Measurements from ENCODE around the gene KDM4D.
A peak's percentile ranks its signal among the peaks of the same experiment; 100 is the strongest.
"Not testable (repeated sequence)": the region's sequence is repeated elsewhere in the genome, so short reads cannot be mapped to it uniquely, and the experiment has no call there.

KDM4D gene

DNA sequence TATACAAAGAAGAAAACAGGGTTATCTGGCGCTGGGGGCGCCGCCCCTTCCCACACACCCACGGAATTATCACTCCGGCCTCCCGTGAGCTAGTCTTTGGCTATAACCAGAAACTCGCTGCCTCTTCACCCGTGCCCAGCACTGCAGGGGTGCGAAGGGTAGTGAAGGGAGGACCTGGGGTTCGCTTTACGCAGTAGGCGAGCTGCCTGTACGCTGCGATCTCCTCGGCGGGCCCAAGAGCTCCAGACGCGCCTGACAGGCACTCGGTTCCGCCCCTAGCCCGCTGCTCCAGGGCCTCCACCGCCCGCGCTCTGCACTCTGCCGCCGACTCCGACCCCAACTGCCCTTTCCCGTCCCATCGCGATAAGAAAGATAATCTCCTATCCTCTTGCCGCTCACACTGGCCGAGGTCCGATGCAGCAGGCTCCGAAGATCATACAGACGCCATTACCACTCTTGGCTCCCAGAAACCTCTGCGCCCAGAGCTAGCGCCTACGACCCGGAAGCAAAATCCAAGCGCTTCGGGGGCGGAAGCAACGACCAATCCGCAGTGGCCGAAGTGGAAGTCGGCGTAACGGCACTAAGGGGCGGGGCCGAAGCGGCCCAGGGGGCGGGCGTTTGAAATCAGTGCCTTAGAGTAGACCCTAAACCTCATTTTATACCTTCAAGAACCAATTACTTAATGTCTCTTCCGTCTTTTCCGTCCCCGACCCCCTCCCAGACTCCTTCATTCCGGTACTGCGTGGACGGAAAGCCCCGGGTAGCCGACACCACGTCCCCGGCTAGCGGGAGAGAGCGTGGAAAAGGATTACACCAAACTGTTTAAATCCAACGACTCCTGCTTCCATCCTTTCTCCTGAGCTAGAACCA is at the start of gene KDM4D, which contains the start of gene CWC15:
KDM4D (plus strand) TSS at position 611 of the 870 bp plus-strand sequence. CDS start 23,664 bp downstream, outside the sequence.
CWC15 (minus strand) TSS at position 458 of the 870 bp plus-strand sequence. CDS start 1,371 bp downstream, outside the sequence.
- DNase-seq = peak; percentile 91

DNA sequence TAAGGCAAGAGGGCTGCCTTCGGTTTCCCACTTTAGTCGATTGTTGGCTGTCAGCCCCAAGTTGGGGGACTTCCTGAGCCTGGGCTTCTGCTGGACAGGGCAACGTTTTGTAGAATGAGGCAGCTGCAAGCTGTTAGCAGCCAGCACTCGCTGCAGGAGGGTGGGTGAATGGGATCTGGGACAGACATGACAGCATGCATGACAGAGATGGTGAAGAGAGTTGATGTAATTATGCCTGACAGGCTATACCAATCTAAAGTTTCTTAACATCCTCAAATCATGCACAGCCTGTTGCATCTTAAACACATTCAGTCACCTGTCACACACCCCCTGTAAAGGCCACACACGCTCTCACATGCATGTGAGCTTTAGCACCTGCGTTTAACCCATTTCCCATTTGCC is 49.3 kb upstream of the KDM4D start:
- no peak for DNase-seq

DNA sequence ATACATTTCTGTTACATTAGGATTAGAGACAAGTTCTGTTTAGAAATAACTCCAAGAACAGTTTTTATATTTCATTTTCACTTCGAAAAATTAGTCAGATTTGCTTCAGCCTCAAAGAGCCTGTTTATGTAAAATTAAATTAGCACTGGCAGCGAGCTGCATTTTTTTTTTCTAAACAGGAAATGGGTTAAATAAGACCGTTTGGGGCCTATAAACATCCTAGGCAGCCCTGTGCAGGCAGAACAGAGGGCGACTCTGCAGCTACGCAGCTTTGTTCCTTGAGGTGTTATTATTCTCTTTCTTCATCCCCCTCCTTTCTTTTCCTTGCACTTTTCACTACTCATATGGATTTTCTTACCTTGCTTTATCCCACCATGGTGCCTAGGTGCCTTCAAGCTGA is 48.9 kb upstream of the KDM4D start:
- DNase-seq = no peak

DNA sequence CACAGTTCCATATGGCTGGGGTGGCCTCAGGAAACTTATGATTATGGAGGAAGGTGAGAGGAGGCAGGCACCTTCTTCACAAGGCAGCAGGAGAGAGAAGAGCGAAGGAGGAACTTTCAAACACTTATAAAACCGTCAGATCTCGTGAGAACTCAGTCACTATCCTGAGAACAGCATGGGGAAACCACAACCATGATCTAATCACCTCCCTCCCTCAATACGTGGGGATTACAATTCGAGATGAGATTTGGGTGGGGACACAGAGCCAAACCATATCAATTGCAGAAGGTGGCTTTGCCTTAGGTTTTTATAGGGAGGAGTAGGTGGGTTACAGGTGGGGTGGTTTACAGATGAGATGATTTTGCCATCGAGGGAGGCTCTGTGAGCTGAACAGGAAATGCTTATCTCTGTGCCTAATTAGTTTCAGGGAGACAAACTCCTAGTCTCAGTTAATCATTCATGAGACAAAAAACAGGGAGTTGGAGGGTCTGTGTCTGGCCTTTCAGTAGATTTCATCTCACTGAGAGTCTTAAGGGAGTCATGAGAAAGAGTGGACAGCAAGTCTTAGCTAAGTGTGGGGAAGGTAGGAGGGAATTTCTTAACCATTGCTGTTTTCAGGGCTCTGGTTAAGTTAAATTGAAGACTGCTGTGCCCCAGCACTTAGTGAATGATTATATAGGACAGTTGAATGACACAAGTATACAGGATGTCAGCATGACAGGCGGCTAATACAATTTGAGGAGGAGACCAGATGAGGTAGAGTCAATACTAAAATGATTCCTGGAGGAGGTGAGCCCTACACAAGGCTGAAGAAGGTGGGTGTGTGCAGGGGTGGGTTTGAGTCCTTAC is 47.9 kb upstream of the KDM4D start:
- DNase-seq = no peak

DNA sequence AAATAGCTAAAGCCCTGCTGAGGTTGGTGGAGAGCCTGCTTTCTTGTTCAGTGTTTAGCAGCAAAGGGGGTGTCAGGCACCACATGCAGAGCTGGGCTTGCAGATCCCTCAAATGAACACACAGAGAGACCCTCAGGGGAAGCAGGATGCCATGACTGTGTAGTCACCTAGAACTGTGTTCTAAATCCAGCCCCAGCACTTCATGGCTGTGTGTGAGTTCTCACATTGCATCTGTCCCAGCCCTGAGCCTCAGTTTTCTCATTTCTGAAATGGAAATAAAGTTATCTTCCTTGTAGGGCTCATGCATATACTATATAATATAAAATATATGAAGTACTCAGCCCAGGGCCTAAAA is 47.3 kb upstream of the KDM4D start:
- DNase-seq = no peak

DNA sequence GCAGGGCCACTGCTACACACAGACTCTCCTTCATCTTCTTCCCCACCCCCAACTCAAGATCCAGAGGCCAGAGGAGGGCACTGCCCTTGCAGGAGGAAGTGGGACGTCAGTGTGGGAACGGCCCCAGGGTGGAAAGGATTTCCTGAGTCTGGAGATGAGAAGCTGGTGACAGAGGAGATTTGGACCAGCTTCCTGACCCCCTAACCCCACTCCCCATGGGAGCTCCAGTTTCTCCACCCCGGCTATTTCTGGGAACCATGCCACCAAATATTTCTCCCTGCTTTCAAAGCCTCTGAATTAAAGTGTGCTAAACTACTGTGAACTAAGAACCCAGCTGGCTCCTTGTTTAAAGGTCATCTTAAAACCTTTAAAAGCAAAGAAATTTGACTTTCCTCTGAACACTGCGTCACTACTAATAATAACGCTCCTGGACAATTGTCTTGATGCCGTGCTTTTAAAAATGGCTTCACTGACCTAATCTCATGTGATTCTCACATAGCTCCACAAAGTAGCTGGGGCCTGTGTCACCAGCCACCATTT is 46.7 kb upstream of the KDM4D start:
- no peak for DNase-seq

DNA sequence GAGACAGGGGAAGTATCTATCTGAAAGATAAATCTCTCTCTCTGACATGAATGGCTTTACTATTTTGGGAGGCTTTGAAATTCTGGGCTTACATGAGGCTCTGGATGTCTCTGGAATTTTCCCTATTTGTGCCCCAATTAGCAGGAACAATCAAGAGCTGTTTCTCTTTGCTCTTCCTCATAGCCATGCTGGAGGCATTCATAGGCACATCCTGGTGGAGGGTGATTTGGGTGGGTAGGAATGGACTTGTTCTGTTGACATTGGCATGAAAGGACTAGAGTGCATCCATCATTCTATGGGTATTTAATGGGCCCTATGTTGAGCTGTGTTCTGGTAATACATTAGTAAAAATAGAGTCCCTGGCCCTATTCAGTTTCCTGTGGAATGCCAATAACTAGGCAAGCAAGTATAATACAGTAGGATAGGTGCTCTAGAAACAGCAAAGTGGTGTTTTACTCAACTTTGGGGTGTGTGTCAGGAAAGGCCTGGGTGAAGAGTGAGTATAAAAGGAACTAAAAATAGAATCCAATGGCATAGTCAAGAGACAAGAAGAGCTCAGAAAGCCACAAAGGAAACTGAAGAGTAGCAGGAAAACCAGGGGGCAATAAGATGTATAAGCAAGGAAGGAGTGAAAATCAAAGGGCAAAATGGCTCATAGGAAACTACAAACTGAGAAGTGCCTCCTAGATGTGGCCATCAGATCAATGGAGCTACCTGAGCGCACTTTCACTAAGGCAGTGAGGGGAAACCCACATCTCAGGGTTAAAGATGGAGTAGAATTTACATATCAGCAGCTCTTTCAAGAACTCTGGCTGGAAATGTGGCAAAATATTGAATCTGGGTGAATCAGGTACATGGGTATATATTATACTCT is 45.2 kb upstream of the KDM4D start:
- DNase-seq = no peak

DNA sequence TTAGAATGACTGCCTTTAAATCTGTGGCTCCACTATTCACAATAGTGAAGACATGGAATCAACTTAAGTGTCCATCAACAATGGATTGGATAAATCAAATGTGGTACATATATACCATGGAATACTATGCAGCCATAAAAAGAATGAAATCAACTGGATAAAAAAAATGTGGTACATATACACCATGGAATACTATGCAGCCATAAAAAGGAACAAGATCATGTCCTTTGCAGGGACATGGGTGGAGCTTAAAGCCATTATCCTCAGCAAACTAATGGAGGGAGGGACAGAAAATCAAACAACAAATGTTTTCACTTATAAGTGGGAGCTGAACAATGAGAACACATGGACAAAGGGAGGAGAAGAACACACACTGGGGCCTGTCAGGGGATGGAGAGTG is 41.4 kb upstream of the KDM4D start:
- not testable (repeated sequence) for DNase-seq

DNA sequence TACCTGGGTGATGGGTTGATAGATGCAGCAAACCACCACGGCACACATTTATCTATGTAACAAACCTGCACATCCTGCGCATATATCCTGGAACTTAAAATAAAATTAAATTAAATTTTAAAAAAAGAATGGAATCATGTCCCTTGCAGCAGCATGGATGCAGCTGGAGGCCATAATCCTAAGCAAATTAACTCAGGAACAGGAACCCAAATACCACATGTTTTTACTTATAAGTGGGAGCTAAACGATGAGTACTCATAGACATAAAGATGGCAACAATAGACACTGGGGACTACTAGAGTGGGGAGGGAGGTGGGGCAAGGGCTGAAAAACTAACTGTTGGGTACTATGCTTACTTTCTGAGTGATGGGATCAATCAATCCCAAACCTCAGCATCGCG is 41.0 kb upstream of the KDM4D start:
- no peak for DNase-seq

DNA sequence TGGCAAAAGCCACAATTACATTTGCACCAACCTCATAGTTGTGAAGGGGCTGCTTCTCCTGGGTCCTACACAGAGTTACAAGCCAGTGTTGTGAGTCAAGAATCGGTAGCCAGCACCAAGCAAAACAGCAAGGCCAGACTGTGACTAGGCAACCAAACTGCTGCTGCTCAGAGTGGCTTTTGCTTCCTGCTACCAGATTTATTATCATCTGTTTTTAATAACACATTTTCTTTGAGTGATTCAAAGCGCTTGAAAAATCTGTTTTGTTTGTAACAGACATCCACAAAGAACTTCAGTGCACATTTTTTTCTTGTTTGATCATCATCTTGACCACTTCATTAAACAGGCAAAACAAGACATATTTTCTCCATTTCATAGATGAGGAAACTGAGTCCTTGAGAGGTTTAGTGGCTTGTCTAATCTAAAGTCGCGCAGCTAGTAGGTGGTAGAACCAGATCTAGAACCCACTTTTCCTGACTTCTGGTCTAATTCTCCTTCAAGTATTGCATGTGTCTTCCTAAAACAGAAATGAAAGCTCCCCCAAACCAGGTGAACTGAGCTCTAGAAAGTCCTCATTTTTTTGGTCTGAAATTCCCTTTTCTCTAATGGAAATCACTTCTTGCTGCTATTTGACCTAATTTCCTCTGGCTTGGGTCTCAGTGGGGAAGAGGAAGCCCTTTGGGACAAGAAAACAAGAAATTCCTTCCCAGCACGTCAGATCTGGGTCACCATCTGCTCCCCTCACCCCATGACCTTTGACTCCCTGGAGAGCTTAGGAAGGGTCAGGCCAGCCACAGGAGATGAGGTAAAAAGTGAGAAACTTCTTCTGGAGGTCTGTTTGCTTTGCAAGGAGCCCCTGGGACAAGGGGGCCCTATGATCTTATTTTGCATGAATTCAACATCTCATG is 40.0 kb upstream of the KDM4D start:
- no peak for DNase-seq

DNA sequence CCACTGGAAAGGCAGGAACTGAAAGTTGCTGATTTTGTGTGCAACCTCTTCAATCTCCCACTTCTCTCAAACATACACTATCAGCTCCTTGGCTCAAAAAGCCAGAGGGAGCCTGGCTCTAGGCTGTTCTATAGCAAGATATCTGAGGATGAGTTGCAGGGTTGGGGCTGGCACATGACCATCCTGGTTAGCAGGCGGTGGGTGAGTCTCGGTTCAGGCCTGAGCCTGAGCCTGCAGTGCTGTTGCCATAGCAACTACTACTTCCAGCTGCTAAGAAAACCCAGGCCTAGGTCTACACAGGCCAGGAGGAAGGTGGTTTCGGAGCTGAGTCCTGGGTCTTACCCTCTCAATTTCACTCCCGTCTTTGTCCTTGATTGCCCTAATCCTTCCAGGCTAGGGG is 39.1 kb upstream of the KDM4D start:
- peak; percentile 8 for DNase-seq

DNA sequence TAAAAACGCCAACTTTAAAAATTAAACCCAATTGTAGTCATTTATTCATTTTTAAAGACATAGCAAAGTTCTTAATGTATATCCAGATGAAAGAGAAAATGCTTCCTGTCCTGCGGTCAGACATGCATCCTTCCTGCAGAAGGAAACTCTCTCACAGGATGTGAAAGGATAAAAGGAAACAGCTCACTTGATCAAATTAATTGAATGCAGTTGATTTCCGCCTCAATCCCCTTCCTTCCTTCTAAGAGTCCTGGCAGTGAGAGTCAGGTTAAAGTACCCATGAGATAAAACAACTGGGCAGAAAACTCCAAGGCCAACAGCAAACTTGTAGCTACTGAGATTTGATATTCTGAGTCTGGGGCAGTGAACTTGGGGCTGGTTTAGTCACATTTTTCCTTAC is 38.7 kb upstream of the KDM4D start:
- DNase-seq = no peak

DNA sequence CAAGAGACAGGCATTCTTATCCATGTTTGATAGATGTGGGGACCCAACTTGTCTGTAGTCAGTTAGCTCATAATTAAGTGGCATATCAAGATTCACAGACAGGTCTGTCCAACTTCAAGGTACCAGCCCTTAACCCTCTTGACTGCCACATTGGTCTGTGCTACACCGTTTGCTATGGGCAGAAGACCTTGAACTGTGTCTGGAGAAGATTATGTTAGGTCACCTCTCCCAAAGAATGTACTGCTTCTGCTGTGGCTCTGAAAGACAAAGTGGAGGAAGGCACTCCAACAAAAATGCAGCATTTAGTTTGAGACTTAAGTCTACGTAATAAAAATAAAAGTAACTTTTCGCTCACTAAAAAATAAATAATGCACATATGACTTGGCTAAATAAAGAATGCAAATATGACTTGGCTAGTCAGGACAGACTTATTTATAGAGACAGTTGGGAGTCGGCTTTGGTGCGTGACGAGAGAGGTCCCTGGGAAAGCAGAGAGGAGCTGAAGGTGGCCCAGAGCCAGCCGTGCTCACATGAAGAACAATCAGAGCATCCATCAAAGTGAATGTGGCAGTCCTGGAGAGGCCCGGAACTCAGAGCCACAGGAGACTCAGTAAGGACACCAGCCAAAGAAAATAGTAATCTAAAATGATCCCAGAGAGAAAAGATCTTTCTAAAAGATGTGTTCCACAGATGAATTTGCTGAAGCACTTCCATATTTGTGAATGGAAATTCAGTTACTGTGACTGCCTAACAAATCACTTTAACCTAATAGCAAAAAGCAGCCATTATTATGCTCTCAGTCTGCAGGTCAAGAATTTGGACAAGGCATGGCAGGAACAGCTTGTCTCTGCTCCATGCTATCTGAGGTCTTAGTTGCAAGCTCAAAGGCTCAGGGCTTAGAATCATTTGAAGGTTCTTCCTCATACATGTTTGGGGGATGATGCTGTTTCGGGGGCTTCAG is 35.1 kb upstream of the KDM4D start:
- peak; percentile 65 for DNase-seq

DNA sequence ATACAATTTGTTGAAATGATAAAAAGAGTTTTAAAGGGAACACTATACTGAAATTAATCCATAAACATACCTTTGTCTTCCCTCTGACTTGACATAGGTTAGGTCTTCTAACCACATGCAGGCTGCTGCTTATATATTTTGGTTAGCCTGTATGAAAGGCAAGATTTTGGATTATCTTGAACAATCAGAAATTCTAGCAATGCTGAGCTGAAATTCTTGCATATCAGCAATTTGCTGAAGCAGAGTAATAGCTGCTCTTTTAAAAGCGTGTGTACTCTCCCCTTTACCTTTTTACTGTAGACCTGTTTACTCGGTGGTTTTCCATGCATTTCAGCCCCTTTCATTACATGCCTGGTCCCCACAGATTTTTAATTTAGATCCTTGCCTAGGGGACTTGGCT is 34.2 kb upstream of the KDM4D start:
- no peak for DNase-seq

DNA sequence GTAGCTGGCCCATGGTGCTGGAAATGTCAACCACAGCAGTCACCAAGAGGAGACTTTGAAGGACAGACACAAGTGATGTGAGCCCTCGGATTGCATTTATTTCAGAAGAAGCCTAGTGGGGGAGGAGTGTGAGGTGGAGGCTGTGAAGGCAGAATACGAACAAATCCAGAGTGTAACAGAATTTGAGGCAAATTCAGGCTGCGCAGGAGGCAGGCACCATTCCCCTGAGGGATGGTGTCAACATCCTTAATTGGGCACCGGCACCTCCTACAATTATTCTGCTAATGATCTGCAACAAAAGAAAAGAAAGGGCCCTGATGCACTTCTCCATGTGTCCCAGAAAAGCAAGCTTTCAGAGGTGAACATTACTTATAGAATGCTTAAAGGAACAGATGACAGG is 32.4 kb upstream of the KDM4D start:
- DNase-seq = no peak

DNA sequence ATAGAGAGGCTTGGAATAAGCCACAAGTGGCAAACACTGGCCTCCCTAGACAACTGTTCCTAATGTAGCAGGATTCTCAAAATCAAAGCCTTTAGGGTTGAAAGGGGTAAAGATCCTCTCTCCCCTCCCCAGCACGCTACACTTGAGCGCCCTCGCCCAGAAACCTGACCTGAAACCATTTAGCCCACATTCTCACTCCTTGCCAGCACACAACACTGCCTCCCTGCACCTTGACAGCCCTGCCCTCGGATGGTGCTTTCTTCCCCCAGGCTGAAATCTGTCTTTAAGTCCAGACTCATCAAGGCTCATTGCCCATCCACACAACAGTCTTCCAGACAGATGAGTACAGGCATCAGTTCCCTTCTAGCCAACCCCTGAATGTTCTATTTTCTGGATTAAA is 26.7 kb upstream of the KDM4D start:
- DNase-seq = no peak

DNA sequence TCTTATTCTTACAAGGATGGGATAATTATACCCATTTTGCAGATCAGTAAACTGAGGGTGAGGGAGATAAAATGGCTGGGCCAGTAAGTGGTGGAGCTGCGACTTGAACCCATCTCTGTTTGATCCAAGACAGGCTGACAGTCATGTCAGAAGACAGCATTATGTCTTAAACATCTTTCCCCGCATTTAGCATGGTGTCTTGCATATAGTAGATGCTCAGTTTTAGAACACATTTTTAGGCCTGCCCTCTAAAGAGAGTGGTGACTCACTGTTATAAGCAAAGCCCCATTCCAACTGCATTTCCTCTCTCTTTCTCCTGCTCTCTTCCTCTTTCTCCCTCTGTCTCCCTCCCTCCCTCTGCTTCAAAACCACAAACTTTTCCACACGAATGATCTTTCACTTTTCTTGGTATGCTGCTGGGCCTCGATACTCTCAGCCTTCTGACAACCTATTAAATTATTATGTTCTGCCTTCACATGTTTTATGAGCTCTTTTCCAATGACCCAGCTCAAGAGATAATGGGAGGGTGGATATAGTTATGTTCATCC is 25.4 kb upstream of the KDM4D start:
- no peak for DNase-seq

DNA sequence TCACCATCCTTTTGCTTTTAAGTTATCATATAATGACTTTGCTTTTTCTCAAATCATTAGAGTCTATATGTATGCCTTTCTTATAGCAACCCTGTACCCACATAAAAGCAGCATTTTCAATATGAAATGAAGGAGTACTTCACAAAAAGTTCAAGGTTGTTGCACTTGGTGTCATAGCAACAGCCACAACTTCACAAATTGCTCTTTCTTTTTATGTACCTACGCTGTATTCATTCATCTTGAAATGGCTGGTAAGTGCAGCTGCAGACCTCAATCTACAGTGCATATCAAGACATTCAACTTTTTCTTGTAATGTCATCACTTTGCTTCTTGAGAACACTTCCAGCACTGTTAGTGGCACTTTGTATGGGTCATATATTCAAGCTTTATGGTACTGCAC is 18.8 kb upstream of the KDM4D start:
- peak; percentile 13 for DNase-seq

DNA sequence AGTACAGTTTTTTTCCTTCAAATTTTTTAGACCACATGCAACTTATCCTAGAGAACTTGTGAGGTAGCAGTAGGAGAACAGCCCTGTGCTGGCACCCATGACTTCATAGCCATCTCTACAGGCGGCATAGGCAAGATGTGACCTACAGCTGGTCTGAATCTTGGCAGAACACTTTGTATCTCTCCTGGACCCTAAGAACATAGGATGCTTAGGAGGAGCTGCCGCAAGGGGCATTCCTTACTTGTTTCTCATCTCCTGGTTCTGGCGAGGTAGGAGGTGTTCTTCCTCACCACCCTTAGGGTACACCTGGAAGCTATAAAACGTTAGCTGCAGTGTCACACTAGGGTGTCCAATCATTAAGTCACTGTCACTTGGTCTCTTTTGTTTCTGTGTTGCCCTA is 16.5 kb upstream of the KDM4D start:
- no peak for DNase-seq

DNA sequence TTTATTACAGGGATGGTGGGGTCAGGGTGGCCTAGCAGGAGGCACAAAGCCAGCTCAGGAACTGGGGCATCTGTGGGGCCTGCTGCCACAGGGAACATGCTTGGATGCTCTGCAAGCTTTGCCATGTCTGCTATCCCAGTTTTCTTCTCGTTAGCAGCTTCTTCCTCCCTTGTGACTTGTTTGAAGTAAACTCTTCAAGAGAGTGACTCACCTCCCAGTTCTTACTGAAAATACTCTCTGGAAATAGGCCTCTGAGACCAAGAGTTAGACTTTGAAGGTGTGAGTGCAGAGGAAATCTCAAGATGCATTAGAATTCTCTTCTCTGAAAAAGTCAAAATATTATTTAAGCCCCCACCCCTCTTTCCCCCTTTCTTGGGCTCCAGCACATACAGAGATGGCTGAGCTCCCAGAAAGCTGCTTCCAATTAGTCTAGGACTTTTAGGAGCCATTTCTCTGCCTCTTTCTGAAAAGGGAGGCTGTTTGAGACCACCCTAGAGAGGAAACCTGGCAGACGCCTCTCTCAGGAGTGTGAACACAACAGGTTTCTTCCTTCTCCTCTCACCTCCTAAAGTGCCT is 15.3 kb upstream of the KDM4D start:
- DNase-seq = no peak
